CD4-positive, CD25-positive, alpha-beta regulatory T cell (primary cell): ENCODE results near the gene LPAR2. TPM values are rescaled to one million over a fixed set of nuclear protein-coding genes. Genes with fewer than 3 reads are reported as not detected.

Source experiments
- ATAC-seq, 2 donors: fragments of 150-1000 bp; cut with Tn5 transposase; one replicate each; pipeline ENCODE4 v1.10.0; 2021; ENCODE audit warnings: low read depth in 2 of 2, moderate number of reproducible peaks in 2 of 2, moderate library complexity in 1 of 2
- DNase-seq, 3 donors: peaks; one replicate each; pipeline versions ENCODE4 v3.0.0 to v3.0.0-alpha.2; 2012 to 2022; ENCODE audit warnings: mixed read lengths in 1 of 3
- H3K27ac ChIP-seq: one replicate; pipeline ENCODE4 v1.7.0; 2013; ENCODE audit warnings: mild to moderate bottlenecking, low read length; ENCODE audit not compliant: insufficient read depth, poor library complexity, severe bottlenecking
- H3K27me3 ChIP-seq: one replicate; pipeline ENCODE4 v1.7.0; 2013; ENCODE audit warnings: low read length; ENCODE audit not compliant: control insufficient read depth, insufficient read depth
- H3K36me3 ChIP-seq: one replicate; pipeline ENCODE4 v1.7.0; 2013; ENCODE audit warnings: mild to moderate bottlenecking, low read length, moderate library complexity; ENCODE audit not compliant: control insufficient read depth, insufficient read depth
- H3K4me1 ChIP-seq: 2 replicates; pipeline ENCODE4 v1.7.0; 2013; ENCODE audit warnings: mild to moderate bottlenecking, low read length; ENCODE audit not compliant: insufficient read depth, control insufficient read depth, poor library complexity, severe bottlenecking
- H3K4me3 ChIP-seq: one replicate; pipeline ENCODE4 v1.7.0; 2013; ENCODE audit warnings: low read depth, mild to moderate bottlenecking, low read length, moderate library complexity
- H3K9me3 ChIP-seq, 2 experiments: 1 replicate in 1 of 2; 2 replicates in 1 of 2; pipeline ENCODE4 v1.7.0; 2013; ENCODE audit warnings: low read length in 2 of 2, mild to moderate bottlenecking in 1 of 2, moderate library complexity in 1 of 2; ENCODE audit not compliant: control insufficient read depth in 2 of 2
- H3K27ac Mint-ChIP-seq, 3 donors: one replicate each; pipeline ENCODE4 v1.8.0; 2020 to 2022; ENCODE audit warnings: mild to moderate bottlenecking in 3 of 3, mixed read lengths in 3 of 3, moderate library complexity in 2 of 3
- H3K27me3 Mint-ChIP-seq: one replicate; pipeline ENCODE4 v1.8.0; 2022; ENCODE audit warnings: mild to moderate bottlenecking, mixed read lengths
- H3K36me3 Mint-ChIP-seq: one replicate; pipeline ENCODE4 v1.8.0; 2020; ENCODE audit warnings: mixed read lengths
- H3K4me1 Mint-ChIP-seq, 4 donors: one replicate each; pipeline ENCODE4 v1.8.0; 2020 to 2022; ENCODE audit warnings: mixed read lengths in 4 of 4, mild to moderate bottlenecking in 1 of 4
- H3K4me3 Mint-ChIP-seq, 4 donors: one replicate each; pipeline ENCODE4 v1.8.0; 2020 to 2022; ENCODE audit warnings: mild to moderate bottlenecking in 4 of 4, mixed read lengths in 4 of 4, moderate library complexity in 3 of 4
- H3K9me3 Mint-ChIP-seq, 7 donors: one replicate each; pipeline ENCODE4 v1.8.0; 2020 to 2022; ENCODE audit warnings: mixed read lengths in 7 of 7, mild to moderate bottlenecking in 3 of 7, moderate library complexity in 2 of 7
- polyA plus RNA-seq, 4 donors: library from polyadenylated mRNA; unstranded; fragments of 300-500 nt; fragmentation: Illumina TruSeq; gene quantifications; one replicate each; pipeline ENCODE4 v1.2.3, GENCODE V29; 2021
- total RNA-seq: library from RNA; stranded (reverse); gene quantifications from one replicate; pipeline ENCODE4 v1.2.3, GENCODE V29; 2022

Gene LPAR2
- total and polyA plus RNA-seq, 5 donors from 2014 or later, result 29.9 to 120 (median 46.7) TPM

GRCh38 chr19:19642506-19643157 is 14.6 kb upstream of the LPAR2 start:
- H3K27ac Mint-ChIP-seq, result peak overlapping the region; percentile 94 to 98 (median 97)
- peaks cover 5% of the 10 kb centered on the region for H3K27me3 Mint-ChIP-seq
- peak overlapping the region; percentile 91 for H3K4me3 ChIP-seq
- H3K9me3 ChIP-seq, result no peaks in the 10 kb centered on the region
- peaks cover 0 to 34% (median 15%) of the 10 kb centered on the region in 4 donors for H3K4me1 Mint-ChIP-seq
- peaks cover 48% of the 10 kb centered on the region for H3K36me3 ChIP-seq
- H3K9me3 Mint-ChIP-seq, result no peaks in the 10 kb centered on the region
- peaks cover 23% of the 10 kb centered on the region for H3K4me1 ChIP-seq
- H3K36me3 Mint-ChIP-seq, result peaks cover 16% of the 10 kb centered on the region
- no peaks in the 10 kb centered on the region for H3K27me3 ChIP-seq
- peak overlapping the region; percentile 98 to 100 (median 100) for H3K4me3 Mint-ChIP-seq
- DNase-seq (peak in 1 of 3 donors; percentile 70), ATAC-seq (peak in 1 of 2 donors; percentile 18)
- H3K27ac ChIP-seq, result peak overlapping the region; percentile 89

- Histone ChIP-seq H3K4me1 (peaks cover 13% of the 10 kb centered on the region), H3K9me3 (no peaks in the 10 kb centered on the region), H3K36me3 (peaks cover 65% of the 10 kb centered on the region), H3K27me3 (no peaks in the 10 kb centered on the region), H3K27ac (no peak overlapping the region), H3K4me3 (no peak overlapping the region)
- ATAC-seq (no peak), DNase-seq (no peak)
- Mint-ChIP-seq H3K36me3 (peaks cover 31% of the 10 kb centered on the region), H3K27me3 (peaks cover 4% of the 10 kb centered on the region), H3K27ac (no peak overlapping the region), H3K9me3 (peaks cover 0 to under 1% (median 0%) of the 10 kb centered on the region in 7 donors), H3K4me1 (peaks cover 0 to 49% (median 17%) of the 10 kb centered on the region in 4 donors), H3K4me3 (peak overlapping the region in 1 of 4 donors; percentile 31)
Observed at GRCh38 chr19:19637523-19638251, 9.7 kb upstream of the LPAR2 start.

- peaks cover 35% of the 10 kb centered on the region for H3K36me3 Mint-ChIP-seq
- DNase-seq, result no peak
- ATAC-seq, result no peak
Observed at GRCh38 chr19:19637186-19637522, 9.1 kb upstream of the LPAR2 start.

GRCh38 chr19:19636573-19637185 is 8.7 kb upstream of the LPAR2 start:
- ATAC-seq (no peak), DNase-seq (no peak)
- Mint-ChIP-seq H3K36me3 (peaks cover 35% of the 10 kb centered on the region), H3K9me3 (peaks cover 0 to 2% (median 0%) of the 10 kb centered on the region in 7 donors), H3K27ac (no peak overlapping the region), H3K4me1 (peaks cover 0 to 41% (median 9%) of the 10 kb centered on the region in 4 donors), H3K4me3 (no peak overlapping the region), H3K27me3 (no peaks in the 10 kb centered on the region)
- no peak overlapping the region for H3K27ac ChIP-seq
- no peaks in the 10 kb centered on the region for H3K27me3 ChIP-seq
- no peaks in the 10 kb centered on the region for H3K9me3 ChIP-seq
- no peak overlapping the region for H3K4me3 ChIP-seq
- H3K4me1 ChIP-seq, result peaks cover 3% of the 10 kb centered on the region
- H3K36me3 ChIP-seq, result peaks cover 71% of the 10 kb centered on the region

More at GRCh38 chr19:19637186-19637522, 9.1 kb upstream of the LPAR2 start:
- Mint-ChIP-seq H3K4me3 (no peak overlapping the region), H3K27ac (no peak overlapping the region), H3K4me1 (peaks cover 0 to 46% (median 13%) of the 10 kb centered on the region in 4 donors), H3K27me3 (no peaks in the 10 kb centered on the region), H3K9me3 (peaks cover 0 to 2% (median 0%) of the 10 kb centered on the region in 7 donors)
- peaks cover 8% of the 10 kb centered on the region for H3K4me1 ChIP-seq
- no peaks in the 10 kb centered on the region for H3K9me3 ChIP-seq
- no peaks in the 10 kb centered on the region for H3K27me3 ChIP-seq
- no peak overlapping the region for H3K27ac ChIP-seq
- H3K36me3 ChIP-seq, result peaks cover 70% of the 10 kb centered on the region
- no peak overlapping the region for H3K4me3 ChIP-seq

GRCh38 chr19:19635313-19635702 is 7.3 kb upstream of the LPAR2 start:
- Mint-ChIP-seq H3K4me1 (peaks cover 0 to 39% (median 8%) of the 10 kb centered on the region in 4 donors), H3K4me3 (peak overlapping the region in 1 of 4 donors; percentile 35)

GRCh38 chr19:19634516-19635312 is 6.7 kb upstream of the LPAR2 start:
- H3K27ac Mint-ChIP-seq, result peak overlapping the region in 1 of 3 donors; percentile 78
- ATAC-seq, result no peak
- H3K27me3 Mint-ChIP-seq, result no peaks in the 10 kb centered on the region
- peaks cover 73% of the 10 kb centered on the region for H3K36me3 ChIP-seq
- H3K4me1 ChIP-seq, result no peaks in the 10 kb centered on the region
- peaks cover 35% of the 10 kb centered on the region for H3K36me3 Mint-ChIP-seq
- H3K9me3 ChIP-seq, result no peaks in the 10 kb centered on the region
- H3K4me1 Mint-ChIP-seq, result peaks cover 0 to 33% (median 8%) of the 10 kb centered on the region in 4 donors
- H3K4me3 Mint-ChIP-seq, result peak overlapping the region in 1 of 4 donors; percentile 28
- H3K27ac ChIP-seq, result no peak overlapping the region
- no peaks in the 10 kb centered on the region for H3K27me3 ChIP-seq
- DNase-seq, result no peak
- H3K4me3 ChIP-seq, result no peak overlapping the region
- peaks cover 0 to 2% (median 0%) of the 10 kb centered on the region in 7 donors for H3K9me3 Mint-ChIP-seq

More at GRCh38 chr19:19635313-19635702, 7.3 kb upstream of the LPAR2 start:
- H3K27ac ChIP-seq, result no peak overlapping the region
- ATAC-seq (no peak), DNase-seq (no peak)
- no peak overlapping the region for H3K4me3 ChIP-seq
- H3K36me3 ChIP-seq, result peaks cover 78% of the 10 kb centered on the region
- H3K27me3 ChIP-seq, result no peaks in the 10 kb centered on the region
- peak overlapping the region in 1 of 3 donors; percentile 82 for H3K27ac Mint-ChIP-seq
- H3K27me3 Mint-ChIP-seq, result no peaks in the 10 kb centered on the region
- H3K36me3 Mint-ChIP-seq, result peaks cover 35% of the 10 kb centered on the region
- peaks cover 0 to 2% (median 0%) of the 10 kb centered on the region in 7 donors for H3K9me3 Mint-ChIP-seq
- H3K9me3 ChIP-seq, result no peaks in the 10 kb centered on the region
- no peaks in the 10 kb centered on the region for H3K4me1 ChIP-seq
